Measurements from ENCODE around the gene RMI2.

GRCh38 chr16:11327277-11328171, 17.7 kb upstream of the RMI2 start:
- no peak for TF ChIP-seq CTCF (IDR thresholded peaks at IDR 0.05)
- no peak for TF ChIP-seq POLR2AphosphoS5 (IDR thresholded peaks at IDR 0.05)

Data from breast epithelium (tissue), 3 donors.